Measurements from ENCODE around the gene PDE8A. TPM values are rescaled to one million over a fixed set of nuclear protein-coding genes. Genes with fewer than 3 reads are reported as not detected.

Gene PDE8A
- total and polyA plus RNA-seq, 2 experiments from 2014 or later: 5.6 to 7.5 TPM

GRCh38 chr15:84987949-84988624, 6.4 kb downstream of the PDE8A start (continued):
- TF ChIP-seq ZNF462 (CRISPR knock-in tag; IDR thresholded peaks at IDR 0.05): no peak

GRCh38 chr15:84988909-84989644, 7.4 kb downstream of the PDE8A start:
- no peaks in the 10 kb centered on the region for H3K9me3 Mint-ChIP-seq
- Histone ChIP-seq H3K79me2 (replicated peaks; ENCODE audit: insufficient read depth) (peaks cover 18% of the 10 kb centered on the region), H3K36me3 (ENCODE audit: insufficient read depth) (no peaks in the 10 kb centered on the region), H2AFZ (no peak overlapping the region), H4K20me1 (replicated peaks; ENCODE audit: insufficient read depth) (0 out of 2 replicates have a peak, but pooled peaks cover 2% of the 10 kb centered on the region), H3K4me1 (ENCODE audit: insufficient read depth) (peaks cover 11% of the 10 kb centered on the region; the same call in 1 of the 2 replicates), H3K27me3 (ENCODE audit: insufficient read depth) (peaks cover 11% of the 10 kb centered on the region), H3K27ac (ENCODE audit: low read depth) (no peak overlapping the region), H3F3A (replicated peaks; ENCODE audit: low read depth) (no peaks in the 10 kb centered on the region), H3K4me2 (no peak overlapping the region), H3K4me3 (no peak overlapping the region), H3K9me2 (ENCODE audit: insufficient read depth) (no peaks in the 10 kb centered on the region)
- H3K36me3 Mint-ChIP-seq (ENCODE audit: low read depth): no peaks in the 10 kb centered on the region; the same call in 2 of the 3 replicates
- no peaks in the 10 kb centered on the region for H3K27me3 Mint-ChIP-seq (ENCODE audit: insufficient read depth, low read depth, poor library complexity)
- DNase-seq (ENCODE audit: low spot score): no peak
- H3K4me3 Mint-ChIP-seq: no peak overlapping the region
- H3K27ac Mint-ChIP-seq: no peak overlapping the region
- peaks cover 6% of the 10 kb centered on the region; the same call in 2 of the 3 replicates for H3K4me1 Mint-ChIP-seq
- ATAC-seq: peak; percentile 28; the same call in 2 of the 3 replicates
- TF ChIP-seq ZNF114 (CRISPR knock-in tag; IDR thresholded peaks at IDR 0.05) (no peak), STAT1 (IDR thresholded peaks at IDR 0.05; ENCODE audit: unreplicated experiment) (no peak), EZH2phosphoT487 (IDR thresholded peaks at IDR 0.05; ENCODE audit: unreplicated experiment) (no peak), EZH2 (IDR thresholded peaks at IDR 0.05; ENCODE audit: low read depth, unreplicated experiment) (no peak)
- TF ChIP-seq, protein P1, sequence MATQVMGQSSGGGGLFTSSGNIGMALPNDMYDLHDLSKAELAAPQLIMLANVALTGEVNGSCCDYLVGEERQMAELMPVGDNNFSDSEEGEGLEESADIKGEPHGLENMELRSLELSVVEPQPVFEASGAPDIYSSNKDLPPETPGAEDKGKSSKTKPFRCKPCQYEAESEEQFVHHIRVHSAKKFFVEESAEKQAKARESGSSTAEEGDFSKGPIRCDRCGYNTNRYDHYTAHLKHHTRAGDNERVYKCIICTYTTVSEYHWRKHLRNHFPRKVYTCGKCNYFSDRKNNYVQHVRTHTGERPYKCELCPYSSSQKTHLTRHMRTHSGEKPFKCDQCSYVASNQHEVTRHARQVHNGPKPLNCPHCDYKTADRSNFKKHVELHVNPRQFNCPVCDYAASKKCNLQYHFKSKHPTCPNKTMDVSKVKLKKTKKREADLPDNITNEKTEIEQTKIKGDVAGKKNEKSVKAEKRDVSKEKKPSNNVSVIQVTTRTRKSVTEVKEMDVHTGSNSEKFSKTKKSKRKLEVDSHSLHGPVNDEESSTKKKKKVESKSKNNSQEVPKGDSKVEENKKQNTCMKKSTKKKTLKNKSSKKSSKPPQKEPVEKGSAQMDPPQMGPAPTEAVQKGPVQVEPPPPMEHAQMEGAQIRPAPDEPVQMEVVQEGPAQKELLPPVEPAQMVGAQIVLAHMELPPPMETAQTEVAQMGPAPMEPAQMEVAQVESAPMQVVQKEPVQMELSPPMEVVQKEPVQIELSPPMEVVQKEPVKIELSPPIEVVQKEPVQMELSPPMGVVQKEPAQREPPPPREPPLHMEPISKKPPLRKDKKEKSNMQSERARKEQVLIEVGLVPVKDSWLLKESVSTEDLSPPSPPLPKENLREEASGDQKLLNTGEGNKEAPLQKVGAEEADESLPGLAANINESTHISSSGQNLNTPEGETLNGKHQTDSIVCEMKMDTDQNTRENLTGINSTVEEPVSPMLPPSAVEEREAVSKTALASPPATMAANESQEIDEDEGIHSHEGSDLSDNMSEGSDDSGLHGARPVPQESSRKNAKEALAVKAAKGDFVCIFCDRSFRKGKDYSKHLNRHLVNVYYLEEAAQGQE (IDR thresholded peaks at IDR 0.05; ENCODE audit: unreplicated experiment): no peak
